A673 (cell line): ENCODE results near the gene SDK1.

Experiments used
- EZH2 ChIP-seq: fragments of 200-600 bp; sonication (generic); IDR thresholded peaks from 2 replicates; pipeline ENCODE4 v1.6.1; 2017; ENCODE audit warnings: borderline replicate concordance, low read depth, mild to moderate bottlenecking, mixed read lengths, antibody characterized with exemption, low read length; ENCODE audit not compliant: poor library complexity, severe bottlenecking
- TF ChIP-seq, protein P1 (sequence below): fragments of 300-800, 200-600 bp; sonication (generic); conservative IDR thresholded peaks from 2 replicates; pipeline ENCODE4 v1.5.1; 2017; ENCODE audit warnings: low read depth, mild to moderate bottlenecking, antibody characterized with exemption, low read length, moderate library complexity, mixed read lengths

DNA sequence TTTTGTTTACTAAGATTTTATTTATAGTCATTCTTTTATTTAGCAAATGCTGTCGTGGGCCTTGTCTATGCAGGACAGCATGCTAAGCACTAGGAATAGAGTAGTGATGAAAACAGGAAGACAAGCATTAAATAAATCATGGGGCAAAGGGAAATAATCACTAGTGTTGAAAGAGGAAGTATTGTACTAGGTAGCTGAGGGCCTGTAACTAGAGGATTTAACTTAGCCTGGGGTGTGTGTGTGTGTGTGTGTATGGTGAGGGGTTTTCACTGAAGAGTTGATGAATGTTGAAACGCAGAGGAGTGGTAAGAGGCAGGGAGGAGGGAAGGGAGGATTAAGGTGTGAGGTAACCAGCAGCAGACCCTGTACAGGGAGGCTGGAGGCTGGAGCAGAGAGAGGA, 446.4 kb downstream of the SDK1 start:
- TF ChIP-seq, protein P1, sequence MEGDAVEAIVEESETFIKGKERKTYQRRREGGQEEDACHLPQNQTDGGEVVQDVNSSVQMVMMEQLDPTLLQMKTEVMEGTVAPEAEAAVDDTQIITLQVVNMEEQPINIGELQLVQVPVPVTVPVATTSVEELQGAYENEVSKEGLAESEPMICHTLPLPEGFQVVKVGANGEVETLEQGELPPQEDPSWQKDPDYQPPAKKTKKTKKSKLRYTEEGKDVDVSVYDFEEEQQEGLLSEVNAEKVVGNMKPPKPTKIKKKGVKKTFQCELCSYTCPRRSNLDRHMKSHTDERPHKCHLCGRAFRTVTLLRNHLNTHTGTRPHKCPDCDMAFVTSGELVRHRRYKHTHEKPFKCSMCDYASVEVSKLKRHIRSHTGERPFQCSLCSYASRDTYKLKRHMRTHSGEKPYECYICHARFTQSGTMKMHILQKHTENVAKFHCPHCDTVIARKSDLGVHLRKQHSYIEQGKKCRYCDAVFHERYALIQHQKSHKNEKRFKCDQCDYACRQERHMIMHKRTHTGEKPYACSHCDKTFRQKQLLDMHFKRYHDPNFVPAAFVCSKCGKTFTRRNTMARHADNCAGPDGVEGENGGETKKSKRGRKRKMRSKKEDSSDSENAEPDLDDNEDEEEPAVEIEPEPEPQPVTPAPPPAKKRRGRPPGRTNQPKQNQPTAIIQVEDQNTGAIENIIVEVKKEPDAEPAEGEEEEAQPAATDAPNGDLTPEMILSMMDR = no peak
- TF ChIP-seq EZH2 = no peak
